Skeletal muscle satellite cell (primary cell): ENCODE results near the gene FETUB. TPM values are rescaled to one million over a fixed set of nuclear protein-coding genes. Genes with fewer than 3 reads are reported as not detected.

ENCODE experiments used
- H3K27me3 ChIP-seq: 2 replicates; pipeline ENCODE4 v1.7.0; 2013; ENCODE audit warnings: low read length; ENCODE audit not compliant: control insufficient read depth, insufficient read depth
- H3K36me3 ChIP-seq: 2 replicates; pipeline ENCODE4 v1.7.0; 2013; ENCODE audit warnings: mild to moderate bottlenecking, control low read depth, low read length; ENCODE audit not compliant: insufficient read depth
- H3K4me1 ChIP-seq: 2 replicates; pipeline ENCODE4 v1.7.0; 2013; ENCODE audit warnings: low read length; ENCODE audit not compliant: control insufficient read depth, insufficient read depth
- H3K4me2 ChIP-seq: 2 replicates; pipeline ENCODE4 v1.7.0; 2013; ENCODE audit warnings: mild to moderate bottlenecking, low read length
- H3K4me3 ChIP-seq: 2 replicates; pipeline ENCODE4 v1.7.0; 2013; ENCODE audit warnings: low read length
- H3K9ac ChIP-seq: 2 replicates; pipeline ENCODE4 v1.7.0; 2013; ENCODE audit warnings: mild to moderate bottlenecking, low read depth, low read length, moderate library complexity
- H3K9me3 ChIP-seq: replicated peaks from 2 replicates; pipeline ENCODE4 v1.7.0; 2013; ENCODE audit warnings: mild to moderate bottlenecking, control low read depth, low read length
- total RNA-seq: library from RNA; depleted of rRNA; stranded (reverse); fragments of >200 nt; gene quantifications from 2 replicates; pipeline ENCODE4 v1.2.3, GENCODE V29; 2012; rRNA removed

The FETUB gene, protein sequence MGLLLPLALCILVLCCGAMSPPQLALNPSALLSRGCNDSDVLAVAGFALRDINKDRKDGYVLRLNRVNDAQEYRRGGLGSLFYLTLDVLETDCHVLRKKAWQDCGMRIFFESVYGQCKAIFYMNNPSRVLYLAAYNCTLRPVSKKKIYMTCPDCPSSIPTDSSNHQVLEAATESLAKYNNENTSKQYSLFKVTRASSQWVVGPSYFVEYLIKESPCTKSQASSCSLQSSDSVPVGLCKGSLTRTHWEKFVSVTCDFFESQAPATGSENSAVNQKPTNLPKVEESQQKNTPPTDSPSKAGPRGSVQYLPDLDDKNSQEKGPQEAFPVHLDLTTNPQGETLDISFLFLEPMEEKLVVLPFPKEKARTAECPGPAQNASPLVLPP
- total RNA-seq, result not detected in 2 replicates

DNA sequence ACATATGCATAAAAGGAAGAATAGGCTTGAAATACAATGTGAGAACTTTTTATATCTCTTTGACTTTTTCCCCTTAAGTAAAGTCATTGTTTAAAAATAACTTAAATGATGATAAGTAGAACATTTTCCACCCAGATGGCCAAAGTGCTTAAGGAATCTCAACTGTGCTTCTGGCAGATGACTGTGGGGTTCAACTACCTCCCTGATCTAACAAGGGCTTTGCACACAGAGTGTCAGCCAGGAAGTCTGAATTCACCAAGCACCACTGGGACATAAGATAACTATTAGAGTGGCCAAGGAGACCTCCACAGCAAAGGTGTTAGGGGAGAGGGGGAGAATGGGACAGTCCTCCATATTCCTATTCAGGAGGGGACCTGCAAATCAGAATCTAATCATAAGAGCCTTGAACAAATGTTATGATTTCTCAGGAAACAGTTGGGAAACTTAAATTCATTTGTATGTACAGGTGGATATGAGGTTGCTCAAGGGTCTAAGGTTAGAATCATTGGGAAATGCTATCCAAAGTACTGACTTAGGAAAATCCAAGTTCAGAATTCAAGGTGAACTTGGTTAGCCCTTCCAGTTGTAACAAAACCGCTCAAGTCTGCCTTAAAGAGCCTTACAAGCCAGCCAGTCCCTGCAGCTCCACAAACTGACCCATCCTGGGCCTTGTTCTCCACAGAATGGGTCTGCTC is at the start of gene FETUB:
Gene FETUB (plus strand): TSS at position 622 of the 695 bp plus-strand sequence. CDS start 62 bp downstream, at position 684.
- H3K27me3 ChIP-seq, result peaks cover 28% of the 10 kb centered on the region

DNA sequence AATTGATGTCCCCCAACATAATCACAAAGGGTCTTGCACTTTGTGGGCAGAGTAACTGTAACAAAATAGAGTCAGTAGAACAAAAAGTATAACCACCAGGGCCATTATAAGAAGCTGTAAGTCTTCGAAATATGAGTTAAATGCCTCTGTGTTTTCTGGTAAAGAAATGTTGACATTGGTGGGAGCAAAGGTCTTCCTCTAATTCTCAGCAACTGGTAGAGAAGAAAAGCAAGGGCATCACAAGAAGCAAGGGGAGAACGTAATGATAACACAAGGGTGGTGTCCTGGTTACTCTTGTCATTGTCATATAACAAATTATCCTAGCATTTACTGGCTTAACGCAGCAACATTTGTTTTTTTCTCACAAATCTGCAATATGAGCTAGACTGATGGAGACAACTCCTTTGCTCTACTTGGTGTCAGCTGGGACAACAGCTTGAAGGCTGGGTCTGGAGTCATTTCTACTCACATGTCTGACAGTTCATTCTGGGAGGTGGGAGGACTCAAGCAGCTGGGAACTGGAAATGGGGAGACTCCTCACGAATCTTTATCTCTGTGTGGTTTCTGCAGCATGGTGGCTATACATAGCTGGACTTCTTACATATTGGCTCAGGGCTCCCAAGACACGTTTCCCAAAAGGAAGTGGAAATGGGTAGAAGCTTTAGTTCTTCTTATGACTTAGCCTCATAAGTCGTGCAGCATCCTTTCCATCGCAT is 49.5 kb upstream of the FETUB start:
- peaks cover 6% of the 10 kb centered on the region for H3K36me3 ChIP-seq
- H3K9me3 ChIP-seq, result no peaks in the 10 kb centered on the region

More for the DNA sequence above, at the start of gene FETUB:
- Histone ChIP-seq H3K9me3 (no peaks in the 10 kb centered on the region), H3K4me1 (peaks cover 2% of the 10 kb centered on the region), H3K4me2 (peak within 1 kb of the TSS; percentile 52), H3K4me3 (no peak within 1 kb of the TSS), H3K36me3 (no peaks in the 10 kb centered on the region), H3K9ac (no peak within 1 kb of the TSS)

DNA sequence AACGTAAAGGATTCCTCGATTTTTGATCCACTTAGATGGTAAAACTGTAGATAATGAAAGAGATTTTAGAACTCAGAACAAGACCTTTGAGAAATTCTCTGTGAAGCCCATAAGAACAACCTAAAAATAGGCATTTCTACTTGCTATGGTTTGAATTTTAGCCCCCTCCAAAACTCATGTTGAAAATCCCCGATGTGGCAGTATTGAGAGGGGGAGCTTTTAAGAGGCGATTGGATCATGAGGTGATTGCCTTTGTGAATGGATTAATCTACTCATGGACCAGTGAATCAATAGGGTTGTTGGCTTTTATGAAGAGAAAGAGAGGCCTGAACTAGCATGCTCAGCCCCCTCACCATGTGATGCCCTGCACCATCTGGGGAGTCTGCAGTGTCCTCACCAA is 47.5 kb upstream of the FETUB start:
- H3K27me3 ChIP-seq, result no peaks in the 10 kb centered on the region
- no peak overlapping the region for H3K4me3 ChIP-seq
- H3K4me2 ChIP-seq, result no peak overlapping the region
- H3K4me1 ChIP-seq, result no peaks in the 10 kb centered on the region
- no peaks in the 10 kb centered on the region for H3K36me3 ChIP-seq
- H3K9me3 ChIP-seq, result no peaks in the 10 kb centered on the region
- no peak overlapping the region for H3K9ac ChIP-seq

More for the DNA sequence above, 49.5 kb upstream of the FETUB start:
- no peaks in the 10 kb centered on the region for H3K27me3 ChIP-seq
- no peaks in the 10 kb centered on the region for H3K4me1 ChIP-seq
- H3K9ac ChIP-seq, result no peak overlapping the region
- no peak overlapping the region for H3K4me2 ChIP-seq
- H3K4me3 ChIP-seq, result no peak overlapping the region

DNA sequence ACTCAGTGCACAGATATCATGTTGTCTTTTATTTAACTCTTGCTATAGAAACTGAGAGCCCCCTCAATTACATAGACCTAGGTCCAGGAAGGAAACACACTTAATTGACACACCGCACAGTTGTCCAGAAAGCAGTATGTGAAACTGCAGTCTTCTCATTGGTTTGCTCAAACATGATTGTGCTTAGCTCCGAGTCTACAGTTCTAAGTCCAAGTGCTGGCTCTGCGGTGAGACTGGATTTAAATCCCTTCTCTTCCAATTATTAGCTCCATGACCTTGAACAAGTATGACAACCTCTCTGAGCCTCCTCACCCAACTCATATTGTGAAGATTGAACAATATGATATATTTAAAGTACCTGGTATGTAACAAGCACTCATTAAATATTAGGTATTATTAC is 46.3 kb upstream of the FETUB start:
- Histone ChIP-seq H3K36me3 (no peaks in the 10 kb centered on the region), H3K9ac (no peak overlapping the region), H3K4me3 (no peak overlapping the region), H3K27me3 (no peaks in the 10 kb centered on the region), H3K4me1 (no peaks in the 10 kb centered on the region), H3K4me2 (no peak overlapping the region), H3K9me3 (no peaks in the 10 kb centered on the region)

DNA sequence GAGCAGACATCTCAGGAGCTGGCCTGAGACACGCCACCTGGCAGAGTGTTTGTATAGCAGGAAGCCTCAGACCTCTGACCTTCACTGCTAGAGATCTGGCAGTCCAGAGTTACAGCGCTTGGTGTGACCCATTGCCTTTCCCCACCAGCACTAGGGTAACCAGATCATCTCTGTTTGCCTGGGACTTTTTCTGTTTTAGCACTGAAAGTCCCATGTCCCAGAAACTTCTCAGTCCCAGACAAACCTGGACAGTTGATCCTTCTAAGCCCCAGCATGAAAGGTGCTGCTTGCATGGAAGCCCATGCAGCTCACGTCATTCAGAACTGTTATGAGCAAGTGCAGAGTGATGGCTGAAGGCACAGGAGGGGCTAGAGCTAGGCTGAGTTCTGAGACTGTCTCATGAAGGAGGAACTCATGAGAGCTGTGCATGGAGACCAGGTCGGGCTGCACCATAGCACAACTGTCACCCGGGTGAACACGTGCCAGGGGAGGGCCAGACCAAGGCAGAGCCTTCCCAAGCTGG is 45.5 kb upstream of the FETUB start:
- Histone ChIP-seq H3K4me1 (no peaks in the 10 kb centered on the region), H3K27me3 (no peaks in the 10 kb centered on the region), H3K9me3 (no peaks in the 10 kb centered on the region), H3K4me3 (no peak overlapping the region), H3K4me2 (no peak overlapping the region), H3K36me3 (no peaks in the 10 kb centered on the region), H3K9ac (no peak overlapping the region)

DNA sequence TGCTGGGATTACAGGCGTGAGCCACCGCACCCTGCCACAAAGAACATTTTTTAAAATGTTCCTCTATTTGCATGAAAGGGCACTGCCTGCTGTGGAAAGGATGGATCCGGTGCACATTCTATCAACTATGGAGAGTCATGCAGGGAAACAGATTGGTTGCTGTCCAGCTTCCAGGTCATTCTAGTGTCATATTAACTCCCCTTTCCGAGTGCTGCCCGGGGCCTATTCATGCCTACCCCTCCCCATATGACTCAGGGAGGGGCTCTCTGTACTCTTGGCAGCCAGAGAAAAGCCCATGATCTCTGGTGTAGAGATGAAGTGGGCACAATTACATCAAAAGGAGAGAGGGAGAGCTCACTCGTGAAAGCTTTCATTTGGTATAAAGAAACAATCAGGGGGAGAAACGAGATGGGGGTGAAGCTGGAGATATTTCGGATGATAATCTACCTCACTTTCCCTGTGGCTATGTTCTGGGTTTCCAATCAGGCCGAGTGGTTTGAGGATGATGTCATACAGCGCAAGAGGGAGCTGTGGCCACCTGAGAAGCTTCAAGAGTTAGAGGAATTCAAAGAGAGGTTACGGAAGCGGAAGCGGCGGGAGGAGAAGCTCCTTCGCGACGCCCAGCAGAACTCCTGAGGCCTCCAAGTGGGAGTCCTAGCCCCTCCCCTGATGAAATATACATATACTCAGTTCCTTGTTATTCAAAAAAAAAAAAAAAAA is 43.5 kb upstream of the FETUB start:
- H3K36me3 ChIP-seq, result no peaks in the 10 kb centered on the region
- H3K4me2 ChIP-seq, result no peak overlapping the region
- no peak overlapping the region for H3K9ac ChIP-seq
- no peaks in the 10 kb centered on the region for H3K27me3 ChIP-seq
- no peak overlapping the region for H3K4me3 ChIP-seq
- no peaks in the 10 kb centered on the region for H3K9me3 ChIP-seq
- H3K4me1 ChIP-seq, result no peaks in the 10 kb centered on the region

DNA sequence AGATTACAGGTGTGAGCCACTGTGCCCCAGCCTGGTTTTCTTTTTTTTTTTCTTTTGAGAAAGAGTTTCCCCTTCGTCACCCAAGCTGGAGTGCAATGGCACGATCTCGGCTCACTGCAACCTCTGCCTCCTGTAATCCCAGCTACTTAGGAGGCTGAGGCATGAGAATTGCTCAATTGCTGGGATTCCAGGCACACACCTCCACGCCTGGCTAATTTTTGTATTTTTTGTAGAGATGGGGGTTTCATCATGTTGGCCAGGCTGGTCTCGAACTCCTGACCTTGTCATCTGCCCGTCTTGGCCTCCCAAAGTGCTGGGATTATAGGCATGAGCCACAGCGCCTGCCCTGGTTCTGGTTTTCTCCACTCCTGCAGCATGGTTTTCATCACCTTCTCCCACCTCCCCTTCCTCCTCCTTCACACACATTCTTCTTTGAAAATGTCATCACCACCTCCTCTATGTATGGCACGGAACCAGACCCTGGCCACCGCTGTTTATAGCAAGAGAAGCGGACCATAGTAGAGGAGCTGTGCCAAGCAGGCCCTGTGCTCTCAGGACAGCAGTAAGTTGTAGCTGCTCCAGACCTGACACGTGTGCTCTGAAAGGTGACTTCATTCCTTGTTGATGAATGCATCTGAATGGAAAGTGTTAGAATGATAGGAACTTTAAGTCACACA is 42.0 kb upstream of the FETUB start:
- Histone ChIP-seq H3K9me3 (no peaks in the 10 kb centered on the region), H3K4me2 (no peak overlapping the region), H3K4me3 (no peak overlapping the region), H3K36me3 (no peaks in the 10 kb centered on the region), H3K4me1 (no peaks in the 10 kb centered on the region), H3K27me3 (peaks cover 5% of the 10 kb centered on the region), H3K9ac (no peak overlapping the region)

DNA sequence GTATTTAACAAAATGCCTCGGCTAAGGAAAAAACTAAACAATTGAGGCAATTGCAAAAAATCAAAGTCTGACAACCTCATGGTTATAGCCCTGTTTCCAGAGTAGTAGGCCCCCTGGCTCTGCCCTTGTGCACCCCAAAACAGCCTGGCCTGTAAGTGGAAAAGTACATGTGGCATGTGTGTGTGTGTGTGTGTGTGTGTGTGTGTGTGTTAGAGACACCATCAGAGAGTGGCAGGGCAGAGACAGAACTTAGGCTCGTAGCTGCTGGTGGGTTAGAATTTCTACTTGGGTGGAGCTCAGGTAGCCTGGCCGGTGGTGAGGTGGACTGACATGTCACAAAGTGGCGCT is 41.4 kb upstream of the FETUB start:
- no peaks in the 10 kb centered on the region for H3K36me3 ChIP-seq
- H3K4me3 ChIP-seq, result no peak overlapping the region
- H3K9ac ChIP-seq, result no peak overlapping the region
- peaks cover 5% of the 10 kb centered on the region for H3K27me3 ChIP-seq
- no peaks in the 10 kb centered on the region for H3K4me1 ChIP-seq
- H3K4me2 ChIP-seq, result no peak overlapping the region
- no peaks in the 10 kb centered on the region for H3K9me3 ChIP-seq

DNA sequence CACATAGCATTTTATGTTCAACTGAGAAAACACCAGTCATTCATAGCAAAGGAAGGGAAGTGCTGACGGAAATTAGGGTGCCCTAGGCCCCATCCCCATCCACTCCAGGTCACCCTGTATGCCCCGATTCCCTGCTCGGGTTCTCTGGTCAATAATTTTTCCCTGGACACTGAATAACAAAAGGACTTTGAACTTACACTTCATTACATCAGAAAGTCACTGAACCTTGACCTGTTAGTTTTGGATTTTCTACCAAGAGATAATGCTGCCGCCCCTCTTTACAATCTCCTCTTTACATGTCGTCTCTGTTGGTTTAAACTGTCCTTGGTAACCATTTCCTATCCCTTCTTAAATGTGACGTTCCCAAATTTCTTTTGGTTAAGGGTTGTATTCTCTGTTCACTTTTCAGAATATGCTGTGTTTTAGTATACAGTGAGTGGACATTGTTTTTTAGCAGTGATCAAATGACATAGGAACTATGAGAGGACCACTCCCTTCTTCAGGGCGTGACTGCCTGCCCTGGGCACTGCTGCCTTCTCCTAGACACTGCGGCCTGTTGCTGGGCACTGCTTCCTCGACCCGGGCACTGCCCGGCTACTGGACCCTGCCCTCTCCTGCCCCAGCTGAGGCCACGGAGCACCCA is 40.9 kb upstream of the FETUB start:
- no peaks in the 10 kb centered on the region for H3K36me3 ChIP-seq
- no peak overlapping the region for H3K9ac ChIP-seq
- H3K27me3 ChIP-seq, result peaks cover 9% of the 10 kb centered on the region
- H3K4me3 ChIP-seq, result no peak overlapping the region
- no peaks in the 10 kb centered on the region for H3K9me3 ChIP-seq
- no peak overlapping the region for H3K4me2 ChIP-seq
- H3K4me1 ChIP-seq, result no peaks in the 10 kb centered on the region

DNA sequence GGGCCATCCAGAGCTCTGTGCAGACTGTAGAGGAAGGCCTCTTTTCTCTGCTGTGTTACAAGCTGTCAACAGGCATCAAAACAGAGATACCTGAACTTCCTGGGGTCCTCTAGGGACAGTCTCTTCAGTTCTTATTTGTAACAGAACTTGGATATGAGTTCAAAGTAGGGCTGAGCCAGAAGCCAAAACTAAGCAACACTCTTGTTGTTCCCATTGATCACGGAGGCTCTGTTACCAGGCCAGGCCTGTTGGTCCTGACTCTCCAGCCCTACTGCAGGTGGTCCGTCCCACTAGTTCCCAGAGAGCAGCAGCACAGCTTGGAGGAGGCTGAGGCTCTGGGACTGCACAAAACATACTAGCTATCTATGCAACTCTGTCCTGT is 40.4 kb upstream of the FETUB start:
- no peak overlapping the region for H3K9ac ChIP-seq
- H3K4me1 ChIP-seq, result no peaks in the 10 kb centered on the region
- H3K4me3 ChIP-seq, result no peak overlapping the region
- no peaks in the 10 kb centered on the region for H3K36me3 ChIP-seq
- peaks cover 9% of the 10 kb centered on the region for H3K27me3 ChIP-seq
- no peak overlapping the region for H3K4me2 ChIP-seq
- no peaks in the 10 kb centered on the region for H3K9me3 ChIP-seq
